Measurements from ENCODE around the gene THAP6. TPM values are rescaled to one million over a fixed set of nuclear protein-coding genes. Genes with fewer than 3 reads are reported as not detected.

The THAP6 gene
- total and polyA plus RNA-seq, 2 donors (not counting 1 experiment from before 2014, with no cell fraction given), result 11.7 to 18.8 TPM

GRCh38 chr4:75552452-75552851 is 38.2 kb downstream of the THAP6 start:
- Histone ChIP-seq H3K36me3 (ENCODE audit: control insufficient read depth, insufficient read depth, low read length) (no peaks in the 10 kb centered on the region), H3K9ac (ENCODE audit: insufficient read depth, low read length) (no peak overlapping the region), H3K27ac (ENCODE audit: insufficient read depth, low read length) (no peak overlapping the region), H3K4me1 (ENCODE audit: control insufficient read depth, extremely low read depth, insufficient read depth, low read length) (no peaks in the 10 kb centered on the region), H4K20me1 (ENCODE audit: control insufficient read depth, extremely low read depth, insufficient read depth, low read length) (no peaks in the 10 kb centered on the region), H3K27me3 (ENCODE audit: control insufficient read depth, insufficient read depth, low read length) (no peaks in the 10 kb centered on the region), H2AFZ (ENCODE audit: low read length) (no peak overlapping the region), H3K4me3 (replicated peaks in 1 of 4; ENCODE audit: control extremely low read depth in 1 of 4, insufficient read depth in 1 of 4, low read depth in 3 of 4, low read length in 4 of 4) (no peak overlapping the region), H3K9me3 (ENCODE audit: control insufficient read depth, insufficient read depth, low read depth, low read length) (no peaks in the 10 kb centered on the region), H3K79me2 (ENCODE audit: control insufficient read depth, insufficient read depth, low read length) (no peaks in the 10 kb centered on the region), H3K4me2 (ENCODE audit: extremely low read depth, insufficient read depth, low read length) (no peak overlapping the region)
- no peak for DNase-seq (ENCODE audit: low read depth in 2 of 2)
- TF ChIP-seq EZH2 (IDR thresholded peaks at IDR 0.05; ENCODE audit: low read length, missing control alignments), result no peak
- TF ChIP-seq CTCF (conservative IDR thresholded peaks at IDR 0.05 in 1 of 2, IDR thresholded peaks at IDR 0.05 in 1 of 2; ENCODE audit: low read depth in 1 of 2, low read length in 2 of 2), result no peak

GRCh38 chr4:75555294-75556164 is 41.3 kb downstream of the THAP6 start, which contains the start of gene ODAPH:
Gene ODAPH, plus strand, starts transcription at chr4:75556066. Its CDS starts 17 bp downstream, at chr4:75556083.
- H4K20me1 ChIP-seq (ENCODE audit: control insufficient read depth, extremely low read depth, insufficient read depth, low read length), result no peaks in the 10 kb centered on the region
- no peak within 1 kb of the TSS for H3K4me2 ChIP-seq (ENCODE audit: extremely low read depth, insufficient read depth, low read length)
- no peak within 1 kb of the TSS for H3K4me3 ChIP-seq (replicated peaks in 1 of 4; ENCODE audit: control extremely low read depth in 1 of 4, insufficient read depth in 1 of 4, low read depth in 3 of 4, low read length in 4 of 4)
- H3K9me3 ChIP-seq (ENCODE audit: control insufficient read depth, insufficient read depth, low read depth, low read length), result no peaks in the 10 kb centered on the region
- no peaks in the 10 kb centered on the region for H3K4me1 ChIP-seq (ENCODE audit: control insufficient read depth, extremely low read depth, insufficient read depth, low read length)
- no peak within 1 kb of the TSS for H3K27ac ChIP-seq (ENCODE audit: insufficient read depth, low read length)
- H3K27me3 ChIP-seq (ENCODE audit: control insufficient read depth, insufficient read depth, low read length), result no peaks in the 10 kb centered on the region
- TF ChIP-seq EZH2 (IDR thresholded peaks at IDR 0.05; ENCODE audit: low read length, missing control alignments) (no peak), CTCF (conservative IDR thresholded peaks at IDR 0.05 in 1 of 2, IDR thresholded peaks at IDR 0.05 in 1 of 2; ENCODE audit: low read depth in 1 of 2, low read length in 2 of 2) (no peak)
- no peaks in the 10 kb centered on the region for H3K36me3 ChIP-seq (ENCODE audit: control insufficient read depth, insufficient read depth, low read length)
- H3K79me2 ChIP-seq (ENCODE audit: control insufficient read depth, insufficient read depth, low read length), result no peaks in the 10 kb centered on the region
- peak in 1 of 2 donors; percentile 92 for DNase-seq (ENCODE audit: low read depth in 2 of 2)
- H3K9ac ChIP-seq (ENCODE audit: insufficient read depth, low read length), result no peak within 1 kb of the TSS
- no peak within 1 kb of the TSS for H2AFZ ChIP-seq (ENCODE audit: low read length)

- Histone ChIP-seq H3K9me3 (ENCODE audit: control insufficient read depth, insufficient read depth, low read depth, low read length) (no peaks in the 10 kb centered on the region), H3K4me1 (ENCODE audit: control insufficient read depth, extremely low read depth, insufficient read depth, low read length) (no peaks in the 10 kb centered on the region), H3K4me2 (ENCODE audit: extremely low read depth, insufficient read depth, low read length) (no peak overlapping the region), H4K20me1 (ENCODE audit: control insufficient read depth, extremely low read depth, insufficient read depth, low read length) (no peaks in the 10 kb centered on the region), H2AFZ (ENCODE audit: low read length) (no peak overlapping the region), H3K4me3 (replicated peaks in 1 of 4; ENCODE audit: control extremely low read depth in 1 of 4, insufficient read depth in 1 of 4, low read depth in 3 of 4, low read length in 4 of 4) (no peak overlapping the region), H3K9ac (ENCODE audit: insufficient read depth, low read length) (no peak overlapping the region), H3K27me3 (ENCODE audit: control insufficient read depth, insufficient read depth, low read length) (no peaks in the 10 kb centered on the region), H3K27ac (ENCODE audit: insufficient read depth, low read length) (no peak overlapping the region), H3K36me3 (ENCODE audit: control insufficient read depth, insufficient read depth, low read length) (no peaks in the 10 kb centered on the region), H3K79me2 (ENCODE audit: control insufficient read depth, insufficient read depth, low read length) (no peaks in the 10 kb centered on the region)
- no peak for DNase-seq (ENCODE audit: low read depth in 2 of 2)
- no peak for TF ChIP-seq CTCF (conservative IDR thresholded peaks at IDR 0.05 in 1 of 2, IDR thresholded peaks at IDR 0.05 in 1 of 2; ENCODE audit: low read depth in 1 of 2, low read length in 2 of 2)
- TF ChIP-seq EZH2 (IDR thresholded peaks at IDR 0.05; ENCODE audit: low read length, missing control alignments), result no peak
These were observed 43.4 kb downstream of the THAP6 start for GRCh38 chr4:75557696-75558095.
